Psoas muscle (tissue), 8 donors: ENCODE data around the gene CLHC1. TPM values are rescaled to one million over a fixed set of nuclear protein-coding genes. Genes with fewer than 3 reads are reported as not detected.

Source experiments
- ATAC-seq, 4 donors: fragments of 200-7000 bp; cut with Tn5 transposase; one replicate each; pipeline ENCODE4 v1.9.1; 2020; ENCODE audit warnings: moderate library complexity in 3 of 4, mild to moderate bottlenecking in 2 of 4
- DNase-seq, 2 donors: peaks; one replicate each; pipeline ENCODE4 v3.0.0-alpha.2; 2020
- H3K27ac ChIP-seq: fragments of 200-600 bp; one replicate; pipeline ENCODE4 v1.8.0; 2022
- H3K27me3 ChIP-seq, 3 donors: fragments of 200-600 bp in 1 of 3; one replicate each; pipeline versions ENCODE4 v1.6.1 to v1.8.0; 2013 to 2022; ENCODE audit warnings: low read length in 2 of 3, mild to moderate bottlenecking in 2 of 3, moderate library complexity in 1 of 3; ENCODE audit not compliant: insufficient read depth in 3 of 3
- H3K36me3 ChIP-seq, 2 donors: fragments of 200-600 bp in 1 of 2; one replicate each; pipeline versions ENCODE4 v1.6.1 to v1.8.0; 2013 to 2022; ENCODE audit warnings: low read depth in 1 of 2, mild to moderate bottlenecking in 1 of 2, moderate library complexity in 1 of 2; ENCODE audit not compliant: insufficient read depth in 1 of 2
- H3K4me1 ChIP-seq: fragments of 200-600 bp; one replicate; pipeline ENCODE4 v1.8.0; 2022
- H3K4me3 ChIP-seq: fragments of 200-600 bp; one replicate; pipeline ENCODE4 v1.8.0; 2022; ENCODE audit warnings: mild to moderate bottlenecking
- H3K9me3 ChIP-seq: fragments of 200-600 bp; one replicate; pipeline ENCODE4 v1.8.0; 2022
- WGBS, 3 donors: extraction: QIAGEN DNeasy Blood & Tissue Kit; methylation state at CpG; one replicate each; pipeline versions ENCODE4 v1.1.6 to v1.1.7; 2013; 5-methylcytosine and 5-hydroxymethylcytosine counted together
- intact Hi-C, 2 donors: fragments of 100-400 bp; cut with DNase I; formaldehyde crosslinking; loops; one replicate each; pipeline versions ENCODE4 v1.11.0 to v1.14.2; 2022
- polyA plus RNA-seq, 3 donors: library from polyadenylated mRNA; stranded (reverse); fragments of 200-250 nt; gene quantifications; one replicate each; pipeline ENCODE4 v1.2.3, GENCODE V29; 2013
- total RNA-seq, 4 donors: library from RNA; stranded (reverse); fragmentation: NEBNext Ultra II Directional in 2 of 4; extraction: Animal tissue kit (Norgen Biotek cat#: 25700) in 2 of 4; gene quantifications; one replicate each; pipeline versions ENCODE4 v1.2.1 to v1.2.4, GENCODE V29; 2021 to 2023
- TF ChIP-seq, protein P1 (sequence below): fragments of 200-600 bp; IDR thresholded peaks from one replicate; pipeline ENCODE4 v1.8.0; 2022; ENCODE audit warnings: antibody characterized with exemption
- donor health status: healthy with polysubstance abuse.
- donor health status: DM: no; HTN: no; CAD: no; lungs with moderate emphysema.
- donor health status: Bipolar disorder and iron deficiency.
- donor health status: healthy.
- donor health status: DM: yes; HTN: yes; CAD: no.
- donor health status: DM: no; HTN: no; CAD: no.
- donor health status: DM: no; HTN: no; CAD: no.
- donor health status: DM: yes; HTN: yes; CAD: no.

Gene CLHC1
- total and polyA plus RNA-seq, 7 donors, result 0.47 to 6.8 (median 3.2) TPM

- TF ChIP-seq, protein P1, sequence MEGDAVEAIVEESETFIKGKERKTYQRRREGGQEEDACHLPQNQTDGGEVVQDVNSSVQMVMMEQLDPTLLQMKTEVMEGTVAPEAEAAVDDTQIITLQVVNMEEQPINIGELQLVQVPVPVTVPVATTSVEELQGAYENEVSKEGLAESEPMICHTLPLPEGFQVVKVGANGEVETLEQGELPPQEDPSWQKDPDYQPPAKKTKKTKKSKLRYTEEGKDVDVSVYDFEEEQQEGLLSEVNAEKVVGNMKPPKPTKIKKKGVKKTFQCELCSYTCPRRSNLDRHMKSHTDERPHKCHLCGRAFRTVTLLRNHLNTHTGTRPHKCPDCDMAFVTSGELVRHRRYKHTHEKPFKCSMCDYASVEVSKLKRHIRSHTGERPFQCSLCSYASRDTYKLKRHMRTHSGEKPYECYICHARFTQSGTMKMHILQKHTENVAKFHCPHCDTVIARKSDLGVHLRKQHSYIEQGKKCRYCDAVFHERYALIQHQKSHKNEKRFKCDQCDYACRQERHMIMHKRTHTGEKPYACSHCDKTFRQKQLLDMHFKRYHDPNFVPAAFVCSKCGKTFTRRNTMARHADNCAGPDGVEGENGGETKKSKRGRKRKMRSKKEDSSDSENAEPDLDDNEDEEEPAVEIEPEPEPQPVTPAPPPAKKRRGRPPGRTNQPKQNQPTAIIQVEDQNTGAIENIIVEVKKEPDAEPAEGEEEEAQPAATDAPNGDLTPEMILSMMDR, result no peak
- intact Hi-C loops, result no loop called here
- DNase-seq, result no peak
- no peaks in the 10 kb centered on the region for H3K36me3 ChIP-seq
- peaks cover 6% of the 10 kb centered on the region for H3K4me1 ChIP-seq
- H3K4me3 ChIP-seq, result no peak overlapping the region
- no peak for ATAC-seq
- H3K9me3 ChIP-seq, result no peaks in the 10 kb centered on the region
- H3K27me3 ChIP-seq, result no peaks in the 10 kb centered on the region
- H3K27ac ChIP-seq, result no peak overlapping the region
- 80 to 83% (median 82%) methylated on average over 19 of the region's 19 CpGs for WGBS, 3 donors
Observed at GRCh38 chr2:55225481-55226020, 6.5 kb downstream of the CLHC1 start.

- DNase-seq, result peak in 1 of 2 donors; percentile 72
- H3K4me1 ChIP-seq, result peaks cover 6% of the 10 kb centered on the region
- TF ChIP-seq, protein P1, result no peak
- no peaks in the 10 kb centered on the region for H3K27me3 ChIP-seq
- intact Hi-C loops, result no loop called here
- no peaks in the 10 kb centered on the region for H3K9me3 ChIP-seq
- 55 to 65% (median 56%) methylated on average over 19 of the region's 19 CpGs for WGBS, 3 donors
- ATAC-seq, result peak; percentile 11 to 64 (median 30)
- no peak overlapping the region for H3K4me3 ChIP-seq
- H3K36me3 ChIP-seq, result no peaks in the 10 kb centered on the region
- peak overlapping the region; percentile 87 for H3K27ac ChIP-seq
Observed at GRCh38 chr2:55224761-55225261, 7.3 kb downstream of the CLHC1 start.

- DNase-seq, result peak in 1 of 2 donors; percentile 53
- WGBS, 3 donors, result 75 to 80% (median 79%) methylated on average over 25 of the region's 25 CpGs
- intact Hi-C loops, result no loop called here
Observed at GRCh38 chr2:55223958-55224760, 7.9 kb downstream of the CLHC1 start.

GRCh38 chr2:55213822-55214221, 18.3 kb downstream of the CLHC1 start:
- H3K27me3 ChIP-seq, result no peaks in the 10 kb centered on the region
- no peaks in the 10 kb centered on the region for H3K4me1 ChIP-seq
- no peak overlapping the region for H3K4me3 ChIP-seq
- intact Hi-C loops, result no loop called here
- H3K36me3 ChIP-seq, result no peaks in the 10 kb centered on the region
- DNase-seq (no peak), ATAC-seq (no peak)
- no peaks in the 10 kb centered on the region for H3K9me3 ChIP-seq
- TF ChIP-seq, protein P1, result no peak
- no peak overlapping the region for H3K27ac ChIP-seq

More at GRCh38 chr2:55223958-55224760, 7.9 kb downstream of the CLHC1 start:
- Histone ChIP-seq H3K9me3 (no peaks in the 10 kb centered on the region), H3K27me3 (no peaks in the 10 kb centered on the region), H3K4me1 (peaks cover 6% of the 10 kb centered on the region), H3K27ac (peak overlapping the region; percentile 87), H3K36me3 (no peaks in the 10 kb centered on the region), H3K4me3 (peak overlapping the region; percentile 78)
- ATAC-seq, result peak; percentile 10 to 31 (median 17)
- TF ChIP-seq, protein P1, result no peak
